Erythroblast (primary cell): ENCODE data around the gene DPRX.

Source experiments
- GATA1 ChIP-seq: IDR thresholded peaks from 2 replicates; pipeline ENCODE4 v1.6.1; 2011; ENCODE audit warnings: low read depth, mild to moderate bottlenecking, control low read depth, low read length, moderate library complexity
- POLR2A ChIP-seq: IDR thresholded peaks from 2 replicates; pipeline ENCODE4 v1.6.1; 2011; ENCODE audit warnings: mild to moderate bottlenecking, low read length

- TF ChIP-seq POLR2A, result no peak
- no peak for TF ChIP-seq GATA1
These were observed 31.6 kb upstream of the DPRX start for GRCh38 chr19:53600217-53600616.
